Measurements from ENCODE around the gene LAMP2. TPM values are rescaled to one million over a fixed set of nuclear protein-coding genes. Genes with fewer than 3 reads are reported as not detected.

Gene LAMP2
- total RNA-seq, 1 experiment from 2014 or later = 41.1 TPM

DNA sequence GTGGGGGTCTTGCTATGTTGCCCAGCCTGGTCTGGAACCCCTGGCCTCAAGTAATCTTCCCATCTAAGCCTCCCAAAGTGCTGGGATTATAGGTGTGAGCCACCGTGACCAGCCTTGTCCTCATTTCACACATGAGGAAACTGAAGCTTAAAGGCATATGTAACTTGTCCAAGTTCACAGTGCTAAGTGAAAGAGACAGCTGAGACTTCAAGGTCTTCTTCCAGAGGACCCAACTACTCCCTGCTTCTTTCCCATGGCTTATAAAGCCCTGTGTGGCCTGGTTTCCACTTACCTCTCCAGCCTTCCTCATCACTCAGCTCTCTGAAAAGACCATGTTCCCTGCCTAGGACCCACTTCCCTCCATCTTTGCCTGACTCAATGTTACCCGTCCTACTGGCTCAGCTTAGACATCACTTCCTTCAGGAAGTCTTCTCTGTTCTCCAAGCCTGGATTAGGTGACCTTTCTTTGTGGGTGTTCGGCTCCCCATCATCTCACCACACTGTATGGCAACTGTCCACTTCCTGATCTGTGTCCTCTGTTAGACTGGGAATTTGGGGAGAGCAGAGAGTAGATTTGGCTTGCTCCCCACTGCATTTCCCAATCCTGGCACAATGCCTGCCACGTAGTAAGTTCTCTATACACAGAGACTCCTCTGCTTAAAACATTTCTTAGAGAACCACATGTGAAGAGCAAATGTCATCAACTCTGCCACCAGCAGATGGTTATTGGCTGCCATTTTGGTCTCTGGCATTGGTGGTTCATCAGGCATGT is 30.4 kb upstream of the LAMP2 start:
- CTCF ChIA-PET = no interaction called here
- no peak overlapping the region for H3K9ac ChIP-seq (ENCODE audit: low read length)
- no peaks in the 10 kb centered on the region for H3K4me1 ChIP-seq (ENCODE audit: control insufficient read depth in 1 of 2, insufficient read depth in 2 of 2, low read length in 2 of 2)
- no peaks in the 10 kb centered on the region for H3K79me2 ChIP-seq (ENCODE audit: insufficient read depth, low read length)
- H3K9me2 ChIP-seq (ENCODE audit: insufficient read depth) = no peaks in the 10 kb centered on the region
- no peaks in the 10 kb centered on the region for H3K9me3 ChIP-seq (ENCODE audit: control insufficient read depth in 1 of 2, insufficient read depth in 1 of 2, low read depth in 1 of 2, low read length in 2 of 2)
- no peak for ATAC-seq
- intact Hi-C loops (cut with micrococcal nuclease) = no loop called here
- no TSS peak for BruUV-seq (replicated peaks)
- RAD21 ChIA-PET (ENCODE audit: low non-redundant PET in 1 of 2, low total read pairs in 2 of 2, uncharacterized antibody in 2 of 2, unreplicated experiment in 2 of 2) = no interaction called here
- H3K4me3 ChIP-seq (replicated peaks in 1 of 2; ENCODE audit: low read depth in 1 of 2, low read length in 2 of 2) = no peak overlapping the region
- TF ChIP-seq CTCF (IDR thresholded peaks at IDR 0.05 in 2 of 3, conservative IDR thresholded peaks at IDR 0.05 in 1 of 3; ENCODE audit: borderline replicate concordance in 1 of 3, insufficient read depth in 1 of 3, low read depth in 2 of 3, low read length in 2 of 3) (no peak), ZFX (IDR thresholded peaks at IDR 0.05) (no peak), REST (IDR thresholded peaks at IDR 0.05; ENCODE audit: low read depth) (no peak), POLR2AphosphoS5 (IDR thresholded peaks at IDR 0.05; ENCODE audit: low read depth, low read length) (no peak), EGR1 (IDR thresholded peaks at IDR 0.05; ENCODE audit: low read depth) (no peak), EZH2phosphoT487 (IDR thresholded peaks at IDR 0.05; ENCODE audit: borderline replicate concordance) (no peak), SIN3A (IDR thresholded peaks at IDR 0.05; ENCODE audit: low read depth) (no peak), FOSL1 (IDR thresholded peaks at IDR 0.05; ENCODE audit: low read depth) (no peak), ELF1 (IDR thresholded peaks at IDR 0.05; ENCODE audit: borderline replicate concordance, low read depth) (no peak), YY1 (IDR thresholded peaks at IDR 0.05; ENCODE audit: extremely low read depth, insufficient replicate concordance, low read depth, low read length) (no peak), ZNF274 (IDR thresholded peaks at IDR 0.05; ENCODE audit: low read depth, low read length) (no peak), JUND (IDR thresholded peaks at IDR 0.05) (no peak), CBX3 (IDR thresholded peaks at IDR 0.05; ENCODE audit: low read depth) (no peak), RAD21 (IDR thresholded peaks at IDR 0.05; ENCODE audit: low read depth) (no peak), SP1 (IDR thresholded peaks at IDR 0.05; ENCODE audit: low read depth) (no peak)
- TF ChIP-seq, protein P1, sequence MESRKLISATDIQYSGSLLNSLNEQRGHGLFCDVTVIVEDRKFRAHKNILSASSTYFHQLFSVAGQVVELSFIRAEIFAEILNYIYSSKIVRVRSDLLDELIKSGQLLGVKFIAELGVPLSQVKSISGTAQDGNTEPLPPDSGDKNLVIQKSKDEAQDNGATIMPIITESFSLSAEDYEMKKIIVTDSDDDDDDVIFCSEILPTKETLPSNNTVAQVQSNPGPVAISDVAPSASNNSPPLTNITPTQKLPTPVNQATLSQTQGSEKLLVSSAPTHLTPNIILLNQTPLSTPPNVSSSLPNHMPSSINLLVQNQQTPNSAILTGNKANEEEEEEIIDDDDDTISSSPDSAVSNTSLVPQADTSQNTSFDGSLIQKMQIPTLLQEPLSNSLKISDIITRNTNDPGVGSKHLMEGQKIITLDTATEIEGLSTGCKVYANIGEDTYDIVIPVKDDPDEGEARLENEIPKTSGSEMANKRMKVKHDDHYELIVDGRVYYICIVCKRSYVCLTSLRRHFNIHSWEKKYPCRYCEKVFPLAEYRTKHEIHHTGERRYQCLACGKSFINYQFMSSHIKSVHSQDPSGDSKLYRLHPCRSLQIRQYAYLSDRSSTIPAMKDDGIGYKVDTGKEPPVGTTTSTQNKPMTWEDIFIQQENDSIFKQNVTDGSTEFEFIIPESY (IDR thresholded peaks at IDR 0.05; ENCODE audit: extremely low read depth, insufficient replicate concordance, low read length) = no peak
- TF ChIP-seq, protein P2, sequence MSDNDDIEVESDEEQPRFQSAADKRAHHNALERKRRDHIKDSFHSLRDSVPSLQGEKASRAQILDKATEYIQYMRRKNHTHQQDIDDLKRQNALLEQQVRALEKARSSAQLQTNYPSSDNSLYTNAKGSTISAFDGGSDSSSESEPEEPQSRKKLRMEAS (IDR thresholded peaks at IDR 0.05) = no peak
- no peaks in the 10 kb centered on the region for H3K27me3 ChIP-seq (ENCODE audit: insufficient read depth, low read length)
- H3K27ac ChIP-seq (ENCODE audit: low read depth, low read length) = no peak overlapping the region
- H3K4me2 ChIP-seq (ENCODE audit: low read length) = no peak overlapping the region
- no peak overlapping the region for H2AFZ ChIP-seq (ENCODE audit: low read depth, low read length, poor library complexity, severe bottlenecking)
- H4K20me1 ChIP-seq (ENCODE audit: insufficient read depth) = no peaks in the 10 kb centered on the region
- DNase-seq (ENCODE audit: low read depth, low spot score) = no peak
- H3K36me3 ChIP-seq (ENCODE audit: control insufficient read depth in 1 of 2, insufficient read depth in 2 of 2, low read length in 2 of 2) = no peaks in the 10 kb centered on the region
- POLR2A ChIA-PET = no interaction called here

All from HCT116 (cell line).